Activated T-cell treated with anti-CD3 and anti-CD28 coated beads, Interleukin-2, amount 50 U/mL, for 72 hours (primary cell): ENCODE results near the gene SAMD4A. TPM values are rescaled to one million over a fixed set of nuclear protein-coding genes. Genes with fewer than 3 reads are reported as not detected.

ENCODE experiments used
- ATAC-seq, 2 donors: fragments of 150-1000 bp; cut with Tn5 transposase; replicated peaks in 1 of 2; 2 replicates each; pipeline ENCODE4 v1.10.0; 2021; ENCODE audit warnings: moderate library complexity in 2 of 2, mild to moderate bottlenecking in 1 of 2
- DNase-seq, 2 donors: peaks; one replicate each; pipeline ENCODE4 v3.0.0; 2021 to 2022; ENCODE audit warnings: mixed read lengths in 1 of 2
- H3K27ac Mint-ChIP-seq: one replicate; pipeline ENCODE4 v1.8.0; 2022; ENCODE audit warnings: mild to moderate bottlenecking, moderate library complexity, mixed read lengths
- H3K27me3 Mint-ChIP-seq: one replicate; pipeline ENCODE4 v1.8.0; 2022; ENCODE audit warnings: low read depth, mixed read lengths
- H3K36me3 Mint-ChIP-seq, 2 donors: one replicate each; pipeline ENCODE4 v1.8.0; 2022; ENCODE audit warnings: mixed read lengths in 2 of 2, mild to moderate bottlenecking in 1 of 2; ENCODE audit not compliant: insufficient read depth in 2 of 2
- H3K4me1 Mint-ChIP-seq: one replicate; pipeline ENCODE4 v1.8.0; 2022; ENCODE audit warnings: low read depth, mixed read lengths
- H3K4me3 Mint-ChIP-seq, 2 donors: one replicate each; pipeline ENCODE4 v1.8.0; 2022; ENCODE audit warnings: mild to moderate bottlenecking in 2 of 2, mixed read lengths in 2 of 2, moderate library complexity in 2 of 2
- H3K9me3 Mint-ChIP-seq, 2 donors: one replicate each; pipeline ENCODE4 v1.8.0; 2022; ENCODE audit warnings: mixed read lengths in 2 of 2
- total RNA-seq, 2 donors: library from RNA; stranded (reverse); gene quantifications; one replicate each; pipeline ENCODE4 v1.2.3, GENCODE V29; 2022

The SAMD4A gene
- total RNA-seq, 2 donors from 2014 or later: 8.2 to 10.1 TPM

- Mint-ChIP-seq H3K4me1 (peaks cover 16% of the 10 kb centered on the region), H3K36me3 (no peaks in the 10 kb centered on the region), H3K9me3 (no peaks in the 10 kb centered on the region), H3K4me3 (no peak overlapping the region), H3K27me3 (peaks cover 35% of the 10 kb centered on the region), H3K27ac (no peak overlapping the region)
- peak; percentile 84 to 86 for ATAC-seq
- peak; percentile 78 to 83 for DNase-seq
These were observed 238.8 kb downstream of the SAMD4A start for GRCh38 chr14:54805445-54806322.

- Mint-ChIP-seq H3K27ac (no peak overlapping the region), H3K27me3 (peaks cover 26% of the 10 kb centered on the region), H3K4me1 (peaks cover 16% of the 10 kb centered on the region), H3K4me3 (no peak overlapping the region), H3K9me3 (no peaks in the 10 kb centered on the region), H3K36me3 (no peaks in the 10 kb centered on the region)
- no peak for ATAC-seq
- no peak for DNase-seq
These were observed 239.7 kb downstream of the SAMD4A start for GRCh38 chr14:54806616-54807015.

- H3K27me3 Mint-ChIP-seq: peaks cover 24% of the 10 kb centered on the region
- no peak overlapping the region for H3K4me3 Mint-ChIP-seq
- H3K9me3 Mint-ChIP-seq: no peaks in the 10 kb centered on the region
- no peak for DNase-seq
- H3K4me1 Mint-ChIP-seq: peaks cover 16% of the 10 kb centered on the region
- no peaks in the 10 kb centered on the region for H3K36me3 Mint-ChIP-seq
- no peak overlapping the region for H3K27ac Mint-ChIP-seq
- peak in 1 of 2 donors; percentile 22 for ATAC-seq
These were observed 240.5 kb downstream of the SAMD4A start for GRCh38 chr14:54807428-54807827.

GRCh38 chr14:54807881-54808280, 241.0 kb downstream of the SAMD4A start:
- peaks cover 20% of the 10 kb centered on the region for H3K27me3 Mint-ChIP-seq
- no peaks in the 10 kb centered on the region for H3K9me3 Mint-ChIP-seq

GRCh38 chr14:54808326-54809161, 241.6 kb downstream of the SAMD4A start:
- H3K9me3 Mint-ChIP-seq: no peaks in the 10 kb centered on the region
- H3K4me3 Mint-ChIP-seq: no peak overlapping the region
- ATAC-seq (no peak), DNase-seq (no peak)
- peaks cover 17% of the 10 kb centered on the region for H3K27me3 Mint-ChIP-seq
- H3K4me1 Mint-ChIP-seq: peaks cover 16% of the 10 kb centered on the region
- no peak overlapping the region for H3K27ac Mint-ChIP-seq
- no peaks in the 10 kb centered on the region for H3K36me3 Mint-ChIP-seq

More at GRCh38 chr14:54807881-54808280, 241.0 kb downstream of the SAMD4A start:
- H3K36me3 Mint-ChIP-seq: no peaks in the 10 kb centered on the region
- ATAC-seq (no peak), DNase-seq (no peak)
- peaks cover 16% of the 10 kb centered on the region for H3K4me1 Mint-ChIP-seq
- no peak overlapping the region for H3K27ac Mint-ChIP-seq
- H3K4me3 Mint-ChIP-seq: no peak overlapping the region

- peaks cover 8% of the 10 kb centered on the region for H3K27me3 Mint-ChIP-seq
- ATAC-seq: peak; percentile 47 to 54
These were observed 242.8 kb downstream of the SAMD4A start for GRCh38 chr14:54809767-54810166.

GRCh38 chr14:54812617-54813016, 245.7 kb downstream of the SAMD4A start:
- Mint-ChIP-seq H3K9me3 (no peaks in the 10 kb centered on the region), H3K27ac (no peak overlapping the region), H3K4me1 (peaks cover 7% of the 10 kb centered on the region), H3K4me3 (no peak overlapping the region), H3K27me3 (no peaks in the 10 kb centered on the region), H3K36me3 (no peaks in the 10 kb centered on the region)
- DNase-seq: no peak
- no peak for ATAC-seq

More at GRCh38 chr14:54809767-54810166, 242.8 kb downstream of the SAMD4A start:
- H3K27ac Mint-ChIP-seq: no peak overlapping the region
- H3K36me3 Mint-ChIP-seq: no peaks in the 10 kb centered on the region
- no peaks in the 10 kb centered on the region for H3K9me3 Mint-ChIP-seq
- peaks cover 16% of the 10 kb centered on the region for H3K4me1 Mint-ChIP-seq
- peak; percentile 12 to 17 for DNase-seq
- H3K4me3 Mint-ChIP-seq: no peak overlapping the region

- ATAC-seq: no peak
- H3K27ac Mint-ChIP-seq: no peak overlapping the region
- peaks cover 7% of the 10 kb centered on the region for H3K4me1 Mint-ChIP-seq
These were observed 246.2 kb downstream of the SAMD4A start for GRCh38 chr14:54813081-54813480.

GRCh38 chr14:54814076-54814475, 247.1 kb downstream of the SAMD4A start:
- peak in 1 of 2 donors; percentile 47 for ATAC-seq
- peaks cover 7% of the 10 kb centered on the region for H3K4me1 Mint-ChIP-seq

More at GRCh38 chr14:54813081-54813480, 246.2 kb downstream of the SAMD4A start:
- Mint-ChIP-seq H3K27me3 (no peaks in the 10 kb centered on the region), H3K36me3 (no peaks in the 10 kb centered on the region), H3K9me3 (no peaks in the 10 kb centered on the region), H3K4me3 (no peak overlapping the region)
- DNase-seq: no peak

GRCh38 chr14:54815016-54815415, 248.1 kb downstream of the SAMD4A start:
- DNase-seq (no peak), ATAC-seq (no peak)
- Mint-ChIP-seq H3K9me3 (no peaks in the 10 kb centered on the region), H3K4me3 (no peak overlapping the region), H3K27ac (no peak overlapping the region), H3K4me1 (peaks cover 1% of the 10 kb centered on the region), H3K27me3 (peaks cover 10% of the 10 kb centered on the region), H3K36me3 (no peaks in the 10 kb centered on the region)

More at GRCh38 chr14:54814076-54814475, 247.1 kb downstream of the SAMD4A start:
- H3K9me3 Mint-ChIP-seq: no peaks in the 10 kb centered on the region
- no peak overlapping the region for H3K4me3 Mint-ChIP-seq
- H3K36me3 Mint-ChIP-seq: no peaks in the 10 kb centered on the region
- peak; percentile 46 to 56 for DNase-seq
- H3K27me3 Mint-ChIP-seq: peaks cover under 1% of the 10 kb centered on the region
- H3K27ac Mint-ChIP-seq: no peak overlapping the region

- H3K36me3 Mint-ChIP-seq: no peaks in the 10 kb centered on the region
- ATAC-seq (no peak), DNase-seq (no peak)
- H3K27ac Mint-ChIP-seq: no peak overlapping the region
- H3K4me1 Mint-ChIP-seq: no peaks in the 10 kb centered on the region
- H3K9me3 Mint-ChIP-seq: no peaks in the 10 kb centered on the region
- H3K4me3 Mint-ChIP-seq: no peak overlapping the region
- peaks cover 15% of the 10 kb centered on the region for H3K27me3 Mint-ChIP-seq
These were observed 248.6 kb downstream of the SAMD4A start for GRCh38 chr14:54815515-54815914.

GRCh38 chr14:54816450-54816849, 249.5 kb downstream of the SAMD4A start:
- no peak for DNase-seq
- H3K27me3 Mint-ChIP-seq: peaks cover 18% of the 10 kb centered on the region
- no peaks in the 10 kb centered on the region for H3K36me3 Mint-ChIP-seq
- H3K9me3 Mint-ChIP-seq: no peaks in the 10 kb centered on the region
- ATAC-seq: no peak
- H3K27ac Mint-ChIP-seq: no peak overlapping the region
- no peak overlapping the region for H3K4me3 Mint-ChIP-seq
- H3K4me1 Mint-ChIP-seq: no peaks in the 10 kb centered on the region

- H3K27me3 Mint-ChIP-seq: peaks cover 18% of the 10 kb centered on the region
- no peak overlapping the region for H3K27ac Mint-ChIP-seq
- no peak for ATAC-seq
- H3K4me1 Mint-ChIP-seq: no peaks in the 10 kb centered on the region
- no peak for DNase-seq
- H3K9me3 Mint-ChIP-seq: peaks cover 0 to 2% of the 10 kb centered on the region in 2 donors
- no peaks in the 10 kb centered on the region for H3K36me3 Mint-ChIP-seq
- H3K4me3 Mint-ChIP-seq: no peak overlapping the region
These were observed 250.6 kb downstream of the SAMD4A start for GRCh38 chr14:54817506-54817905.
